A673 (cell line): ENCODE results near the gene CTF1.

ENCODE experiments used
- CTCF ChIP-seq: fragments of 300-800, 200-600 bp; sonication (generic); conservative IDR thresholded peaks from 2 replicates; pipeline ENCODE4 v1.5.1; 2017; ENCODE audit warnings: low read depth, mild to moderate bottlenecking, antibody characterized with exemption, low read length, moderate library complexity, mixed read lengths
- EZH2 ChIP-seq: fragments of 200-600 bp; sonication (generic); IDR thresholded peaks from 2 replicates; pipeline ENCODE4 v1.6.1; 2017; ENCODE audit warnings: borderline replicate concordance, low read depth, mild to moderate bottlenecking, mixed read lengths, antibody characterized with exemption, low read length; ENCODE audit not compliant: poor library complexity, severe bottlenecking

DNA sequence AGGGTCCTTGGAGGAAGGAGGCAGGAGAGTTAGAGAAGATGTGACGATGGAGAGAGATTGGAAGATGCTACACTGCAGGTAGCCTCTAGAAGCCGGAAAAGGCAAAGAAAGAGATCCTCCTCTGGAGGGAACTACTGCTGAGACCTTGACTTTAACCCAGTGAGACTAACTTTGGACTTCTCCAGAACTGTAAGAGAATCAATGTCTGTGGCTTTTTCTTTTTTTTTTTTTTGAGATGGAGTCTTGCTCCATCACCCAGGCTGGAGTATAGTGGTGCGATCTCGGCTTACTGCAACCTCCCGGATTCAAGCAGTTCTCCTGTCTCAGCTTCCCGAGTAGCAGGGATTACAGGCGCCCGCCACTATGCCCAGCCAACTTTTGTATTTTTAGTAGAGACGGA is 11.2 kb upstream of the CTF1 start:
- TF ChIP-seq CTCF, result no peak
- no peak for TF ChIP-seq EZH2
